Pancreas (tissue), 10 donors: ENCODE results near the gene YY2. TPM values are rescaled to one million over a fixed set of nuclear protein-coding genes. Genes with fewer than 3 reads are reported as not detected.

Experiments used
- ATAC-seq, 4 donors: fragments of 200-7000 bp; cut with Tn5 transposase; one replicate each; pipeline versions ENCODE4 v1.8.0 to v1.9.1; 2020; ENCODE audit warnings: mild to moderate bottlenecking in 4 of 4, moderate library complexity in 4 of 4
- DNase-seq, 6 donors: peaks; one replicate each; pipeline ENCODE4 v3.0.0-alpha.2; 2020
- FAIRE-seq: peaks from 2 replicates; lab custom pipeline; 2012; peaks lifted over from hg19 to GRCh38; lab: Jason Lieb, UNC
- H3K27ac ChIP-seq, 4 donors: fragments of 200-600 bp; sonication (generic); 1 replicate in 3 of 4; 2 replicates in 1 of 4; pipeline versions ENCODE4 v1.5.0 to v1.8.0; 2020
- H3K27me3 ChIP-seq, 4 donors: fragments of 200-600 bp; one replicate each; pipeline ENCODE4 v1.8.0; 2021
- H3K36me3 ChIP-seq, 3 donors: fragments of 200-600 bp; sonication (generic) in 1 of 3; one replicate each; pipeline versions ENCODE4 v1.5.0 to v1.8.0; 2020 to 2021
- H3K4me1 ChIP-seq, 3 donors: fragments of 200-600 bp; one replicate each; pipeline ENCODE4 v1.8.0; 2021
- H3K4me3 ChIP-seq, 4 donors: fragments of 200-600 bp; sonication (generic) in 2 of 4; one replicate each; pipeline versions ENCODE4 v1.5.0 to v1.8.0; 2020 to 2021
- H3K9me3 ChIP-seq, 4 donors: fragments of 200-600 bp; one replicate each; pipeline ENCODE4 v1.8.0; 2021
- WGBS, 2 donors: extraction: QIAGEN DNeasy Blood & Tissue Kit; methylation state at CpG; one replicate each; pipeline ENCODE4 v1.1.7; 2013; 5-methylcytosine and 5-hydroxymethylcytosine counted together
- intact Hi-C, 3 donors: fragments of 100-400 bp; cut with DNase I; formaldehyde crosslinking; loops; one replicate each; pipeline versions ENCODE4 v1.11.1 to v1.14.2; 2022
- polyA plus RNA-seq, 2 donors: library from polyadenylated mRNA; stranded (reverse); fragments of 200-250 nt; gene quantifications; one replicate each; pipeline ENCODE4 v1.2.3, GENCODE V29; 2013
- total RNA-seq, 6 donors: library from RNA; stranded (reverse); fragmentation: NEBNext Ultra II Directional in 4 of 6; extraction: Animal tissue kit (Norgen Biotek cat#: 25700) in 4 of 6; gene quantifications; one replicate each; pipeline versions ENCODE4 v1.2.1 to v1.2.4, GENCODE V29; 2021 to 2023
- TF ChIP-seq, protein P1 (sequence below), 4 donors: fragments of 200-600 bp; sonication (generic) in 3 of 4; IDR thresholded peaks; one replicate each; pipeline versions ENCODE4 v1.5.0 to v1.8.0; 2021; ENCODE audit warnings: antibody characterized with exemption in 4 of 4
- donor health status: healthy with polysubstance abuse.
- donor health status: DM: no; HTN: no; CAD: no; lungs with moderate emphysema.
- donor health status: DM: no; HTN: no; CAD: no.
- donor health status: control.
- donor health status: control.
- donor health status: Bipolar disorder and iron deficiency.
- donor health status: DM: yes; HTN: yes; CAD: no.
- donor health status: DM: no; HTN: no; CAD: no.
- donor health status: DM: no; HTN: no; CAD: no.
- donor health status: DM: yes; HTN: yes; CAD: no.

YY2 gene
- total and polyA plus RNA-seq, 8 donors: 0.56 to 1.0 (median 0.84) TPM

DNA sequence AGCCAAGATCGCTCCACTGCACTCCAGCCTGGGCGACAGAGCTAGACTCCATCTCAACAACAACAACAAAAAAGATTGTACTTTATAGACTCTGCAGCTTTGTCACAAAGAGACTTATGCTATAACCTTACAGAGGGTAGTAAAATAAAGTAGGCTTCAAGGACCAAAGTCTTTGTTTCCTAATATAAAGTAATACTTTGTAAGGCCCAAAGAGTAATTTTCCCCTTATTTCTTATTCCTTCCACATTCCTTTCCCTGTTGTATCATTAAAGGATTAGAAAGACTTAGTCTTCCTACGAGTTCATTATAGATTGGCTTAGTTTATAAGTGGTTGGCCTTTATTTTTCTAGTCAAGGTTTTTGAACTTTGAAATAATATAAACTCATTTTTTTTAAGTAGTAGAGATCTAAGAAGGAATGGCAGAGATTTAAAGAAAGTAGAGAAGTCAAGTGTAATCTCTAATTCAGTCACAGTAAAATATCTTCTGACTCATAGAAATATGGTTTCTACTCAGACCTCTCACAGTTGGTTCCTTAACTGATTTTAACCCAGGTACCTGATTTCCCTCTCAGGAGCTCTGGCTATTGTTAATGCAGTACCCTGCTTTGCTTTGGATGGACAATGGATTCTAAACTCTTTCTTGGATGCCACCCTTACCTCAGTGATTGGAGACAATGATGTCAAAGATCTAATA, 26.2 kb downstream of the YY2 start:
- intact Hi-C loops: no loop called here
- no peak for DNase-seq
- FAIRE-seq: no peak
- TF ChIP-seq, protein P1, sequence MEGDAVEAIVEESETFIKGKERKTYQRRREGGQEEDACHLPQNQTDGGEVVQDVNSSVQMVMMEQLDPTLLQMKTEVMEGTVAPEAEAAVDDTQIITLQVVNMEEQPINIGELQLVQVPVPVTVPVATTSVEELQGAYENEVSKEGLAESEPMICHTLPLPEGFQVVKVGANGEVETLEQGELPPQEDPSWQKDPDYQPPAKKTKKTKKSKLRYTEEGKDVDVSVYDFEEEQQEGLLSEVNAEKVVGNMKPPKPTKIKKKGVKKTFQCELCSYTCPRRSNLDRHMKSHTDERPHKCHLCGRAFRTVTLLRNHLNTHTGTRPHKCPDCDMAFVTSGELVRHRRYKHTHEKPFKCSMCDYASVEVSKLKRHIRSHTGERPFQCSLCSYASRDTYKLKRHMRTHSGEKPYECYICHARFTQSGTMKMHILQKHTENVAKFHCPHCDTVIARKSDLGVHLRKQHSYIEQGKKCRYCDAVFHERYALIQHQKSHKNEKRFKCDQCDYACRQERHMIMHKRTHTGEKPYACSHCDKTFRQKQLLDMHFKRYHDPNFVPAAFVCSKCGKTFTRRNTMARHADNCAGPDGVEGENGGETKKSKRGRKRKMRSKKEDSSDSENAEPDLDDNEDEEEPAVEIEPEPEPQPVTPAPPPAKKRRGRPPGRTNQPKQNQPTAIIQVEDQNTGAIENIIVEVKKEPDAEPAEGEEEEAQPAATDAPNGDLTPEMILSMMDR (IDR thresholded peaks at IDR 0.05): no peak
- Histone ChIP-seq H3K4me1 (no peaks in the 10 kb centered on the region), H3K27me3 (peaks cover 0 to 8% (median 0%) of the 10 kb centered on the region in 4 donors), H3K36me3 (peaks cover 0 to 3% (median 0%) of the 10 kb centered on the region in 3 donors), H3K4me3 (no peak overlapping the region), H3K9me3 (no peaks in the 10 kb centered on the region), H3K27ac (no peak overlapping the region)
- 80 to 96% methylated on average over 3 of the region's 3 CpGs for WGBS, 2 donors
- no peak for ATAC-seq

DNA sequence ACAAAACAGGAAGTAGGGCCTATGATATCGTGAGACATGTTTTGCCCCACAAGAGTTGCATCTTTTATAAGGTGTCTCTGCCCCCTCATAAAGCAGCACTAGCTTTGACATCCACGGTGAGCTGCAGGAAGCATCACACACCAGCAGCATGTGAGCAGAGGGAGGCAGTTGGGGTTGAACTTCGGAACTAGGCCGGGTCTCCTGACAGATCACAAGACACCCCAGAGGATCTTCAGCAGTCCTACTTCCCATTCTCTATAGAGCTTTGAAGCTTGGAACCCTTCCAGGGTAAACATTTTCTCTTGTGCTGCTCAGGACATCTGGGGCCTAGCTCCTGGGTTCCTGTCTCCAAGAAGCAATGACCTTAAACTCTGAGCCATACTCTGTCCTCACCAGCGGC, 27.5 kb downstream of the YY2 start:
- Histone ChIP-seq H3K27ac (no peak overlapping the region), H3K4me3 (no peak overlapping the region), H3K4me1 (no peaks in the 10 kb centered on the region), H3K27me3 (no peaks in the 10 kb centered on the region), H3K9me3 (no peaks in the 10 kb centered on the region), H3K36me3 (peaks cover 0 to 3% (median 0%) of the 10 kb centered on the region in 3 donors)
- TF ChIP-seq, protein P1 (IDR thresholded peaks at IDR 0.05): no peak
- intact Hi-C loops: no loop called here
- FAIRE-seq (no peak), DNase-seq (peak in 1 of 6 donors; percentile 32), ATAC-seq (peak in 3 of 4 donors; percentile 12 to 63 (median 43))
- WGBS, 2 donors: 76 to 79% methylated on average over 5 of the region's 5 CpGs

DNA sequence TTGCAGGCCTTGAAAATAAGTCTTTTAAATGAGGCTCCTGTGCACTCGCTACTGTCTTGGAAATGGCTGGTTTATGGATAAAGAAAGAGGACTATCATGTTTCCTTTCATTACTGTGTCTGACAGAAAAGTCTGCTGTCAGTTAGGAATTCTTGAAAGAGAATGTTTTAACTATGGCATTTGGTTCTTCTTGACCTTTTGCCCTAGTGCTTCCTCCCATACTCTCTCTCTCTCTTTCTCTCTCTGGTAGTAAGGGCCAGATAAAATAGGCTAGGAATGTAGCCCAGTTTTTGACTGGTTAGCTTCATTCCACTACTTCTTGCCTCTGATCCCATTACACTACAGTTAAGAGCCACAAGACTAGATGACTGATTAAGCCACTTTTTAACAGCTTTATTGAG, 29.8 kb downstream of the YY2 start:
- no peak overlapping the region for H3K27ac ChIP-seq
- ATAC-seq (no peak), DNase-seq (no peak), FAIRE-seq (no peak)
- no peaks in the 10 kb centered on the region for H3K27me3 ChIP-seq
- H3K36me3 ChIP-seq: peaks cover 0 to 3% (median 0%) of the 10 kb centered on the region in 3 donors
- no peaks in the 10 kb centered on the region for H3K9me3 ChIP-seq
- WGBS, 2 donors: 97 to 98% methylated on average over 1 of the region's 1 CpG
- no peak overlapping the region for H3K4me3 ChIP-seq
- H3K4me1 ChIP-seq: no peaks in the 10 kb centered on the region
- TF ChIP-seq, protein P1 (IDR thresholded peaks at IDR 0.05): no peak
- intact Hi-C loops: no loop called here

DNA sequence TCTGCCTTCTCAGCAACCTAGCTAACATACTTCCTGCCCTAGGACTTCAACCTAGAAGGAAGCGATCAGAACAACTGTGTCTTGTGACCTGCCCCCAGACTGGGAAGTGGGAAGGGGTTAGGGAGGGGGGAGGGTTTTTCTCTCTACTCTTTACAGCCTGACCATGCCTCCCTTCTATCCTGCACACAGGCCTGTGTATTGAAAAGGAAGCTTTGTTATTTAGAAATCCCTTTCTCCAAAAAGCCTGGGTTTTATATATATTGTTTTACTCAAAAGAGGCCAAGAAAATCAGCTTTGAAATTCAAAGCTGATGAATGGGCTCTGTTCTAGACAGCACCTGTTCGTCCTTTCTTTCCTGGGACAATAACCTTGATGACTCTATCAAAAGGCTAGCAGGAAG, 49.5 kb downstream of the YY2 start:
- H3K4me3 ChIP-seq: no peak overlapping the region
- no peaks in the 10 kb centered on the region for H3K36me3 ChIP-seq
- DNase-seq (no peak), FAIRE-seq (no peak), ATAC-seq (peak in 1 of 4 donors; percentile 56)
- 56 to 59% methylated on average over 2 of the region's 2 CpGs for WGBS, 2 donors
- H3K4me1 ChIP-seq: no peaks in the 10 kb centered on the region
- intact Hi-C loops: no loop called here
- TF ChIP-seq, protein P1 (IDR thresholded peaks at IDR 0.05): no peak
- peak overlapping the region in 2 of 4 donors; percentile 9 to 29 for H3K27ac ChIP-seq
- no peaks in the 10 kb centered on the region for H3K9me3 ChIP-seq
- H3K27me3 ChIP-seq: peaks cover 0 to 4% (median 0%) of the 10 kb centered on the region in 4 donors

DNA sequence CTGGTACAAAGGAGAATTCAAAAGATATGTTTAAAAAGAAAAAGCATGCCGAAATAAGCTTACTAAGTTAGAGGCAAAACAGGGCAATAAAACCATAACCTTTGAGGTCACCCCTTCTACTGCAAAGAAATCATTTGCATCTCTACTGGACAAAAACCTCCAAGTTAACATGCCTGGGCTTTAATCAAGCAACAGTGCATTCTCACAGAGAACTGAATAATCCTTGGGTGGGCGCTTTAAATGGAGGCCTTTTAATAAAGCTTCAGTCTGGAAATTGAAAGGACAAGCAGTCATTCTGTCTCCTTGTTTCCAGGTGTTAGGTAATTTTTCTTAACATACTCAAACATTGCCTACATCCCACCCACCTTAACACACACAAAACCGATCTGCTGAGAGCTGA, 50.2 kb downstream of the YY2 start:
- intact Hi-C loops: no loop called here
- Histone ChIP-seq H3K4me3 (no peak overlapping the region), H3K36me3 (no peaks in the 10 kb centered on the region), H3K27ac (no peak overlapping the region), H3K9me3 (no peaks in the 10 kb centered on the region), H3K4me1 (no peaks in the 10 kb centered on the region), H3K27me3 (peaks cover 0 to 4% (median 0%) of the 10 kb centered on the region in 4 donors)
- FAIRE-seq (no peak), DNase-seq (no peak), ATAC-seq (no peak)
- TF ChIP-seq, protein P1 (IDR thresholded peaks at IDR 0.05): no peak
- WGBS, 2 donors: 72 to 77% methylated on average over 3 of the region's 3 CpGs
